Midbrain (tissue), 1 donor: ENCODE measurements around the gene HTR3B.
A peak's percentile ranks its signal among the peaks of the same experiment; 100 is the strongest.

ENCODE experiments used
- DNase-seq: peaks from one replicate; lab custom pipeline; 2025; lab: John Stamatoyannopoulos, UW

The HTR3B gene

GRCh38 chr11:113991718-113992458, 87.3 kb downstream of the HTR3B start:
- peak; percentile 31 for DNase-seq

- no peak for DNase-seq
Measured at GRCh38 chr11:113992459-113993110, 88.0 kb downstream of the HTR3B start.

- peak; percentile 2 for DNase-seq
Measured at GRCh38 chr11:113994077-113994954, 89.7 kb downstream of the HTR3B start.
